Spleen (tissue), 11 donors: ENCODE results near the gene UFD1. TPM values are rescaled to one million over a fixed set of nuclear protein-coding genes. Genes with fewer than 3 reads are reported as not detected.

Source experiments
- DNase-seq: peaks from one replicate; pipeline ENCODE4 v3.0.0-alpha.2; 2020
- H3K27ac ChIP-seq, 8 donors: fragments of 200-600 bp; sonication (generic) in 7 of 8; 1 replicate in 4 of 8; 2 replicates in 4 of 8; pipeline versions ENCODE4 v1.5.0 to v1.8.0; 2016 to 2021; ENCODE audit warnings: inconsistent platforms in 4 of 8, mild to moderate bottlenecking in 4 of 8, moderate library complexity in 1 of 8
- H3K27me3 ChIP-seq, 7 donors: fragments of 200-600 bp; sonication (generic) in 6 of 7; replicated peaks in 1 of 7; 1 replicate in 4 of 7; 2 replicates in 3 of 7; pipeline versions ENCODE4 v1.5.0 to v1.8.0; 2016 to 2021; ENCODE audit warnings: inconsistent platforms in 3 of 7, mild to moderate bottlenecking in 1 of 7
- H3K36me3 ChIP-seq, 6 donors: fragments of 200-600 bp; sonication (generic) in 5 of 6; 1 replicate in 4 of 6; 2 replicates in 2 of 6; pipeline versions ENCODE4 v1.5.0 to v1.8.0; 2016 to 2021; ENCODE audit warnings: inconsistent platforms in 2 of 6
- H3K4me1 ChIP-seq, 6 donors: fragments of 200-600 bp; sonication (generic) in 5 of 6; 1 replicate in 3 of 6; 2 replicates in 3 of 6; pipeline versions ENCODE4 v1.5.0 to v1.8.0; 2016 to 2021; ENCODE audit warnings: inconsistent platforms in 3 of 6
- H3K4me3 ChIP-seq, 8 donors: fragments of 200-600 bp; sonication (generic) in 7 of 8; 1 replicate in 4 of 8; 2 replicates in 4 of 8; pipeline versions ENCODE4 v1.5.0 to v1.8.0; 2016 to 2021; ENCODE audit warnings: inconsistent platforms in 4 of 8, mild to moderate bottlenecking in 4 of 8, moderate library complexity in 2 of 8
- H3K9me3 ChIP-seq, 8 donors: fragments of 200-600 bp; sonication (generic) in 7 of 8; 1 replicate in 4 of 8; 2 replicates in 4 of 8; pipeline versions ENCODE4 v1.5.0 to v1.8.0; 2016 to 2021; ENCODE audit warnings: inconsistent platforms in 4 of 8
- POLR2A ChIP-seq, 3 donors: fragments of 450-650 bp; IDR thresholded peaks; one replicate each; pipeline ENCODE4 v1.5.1; 2017; ENCODE audit warnings: antibody characterized with exemption in 3 of 3, mild to moderate bottlenecking in 1 of 3
- POLR2AphosphoS5 ChIP-seq, 3 donors: sonication (generic); formaldehyde crosslinking; IDR thresholded peaks; one replicate each; pipeline ENCODE4 v1.5.1; 2017; ENCODE audit warnings: antibody characterized with exemption in 3 of 3
- WGBS, 5 donors: extraction: QIAGEN DNeasy Blood & Tissue Kit in 3 of 5; methylation state at CpG; one replicate each; pipeline versions ENCODE4 v1.1.5 to v1.1.7; 2013 to 2018; 5-methylcytosine and 5-hydroxymethylcytosine counted together
- intact Hi-C: fragments of 100-400 bp; cut with DNase I; formaldehyde crosslinking; loops from one replicate; pipeline ENCODE4 v1.15.0; 2023; ENCODE audit warnings: low total_unique reads
- polyA plus RNA-seq, 3 donors: library from polyadenylated mRNA; stranded (reverse); fragments of 200-250 nt; gene quantifications; one replicate each; pipeline ENCODE4 v1.2.1, GENCODE V29; 2013
- total RNA-seq, 7 donors: library from RNA; depleted of rRNA in 3 of 7; stranded (reverse); fragments of >200 nt in 3 of 7; fragmentation: NEBNext Ultra II Directional in 4 of 7; extraction: Animal tissue kit (Norgen Biotek cat#: 25700) in 4 of 7; gene quantifications; one replicate each; pipeline versions ENCODE4 v1.1.0 to v1.2.1, GENCODE V29; 2016 to 2021
- TF ChIP-seq, protein P1 (sequence below), 11 experiments: fragments of 200-600 bp in 7 of 11; fragments of 450-650 bp in 4 of 11; sonication (generic) in 4 of 11; IDR thresholded peaks in 8 of 11; conservative IDR thresholded peaks in 3 of 11; 1 replicate in 7 of 11; 2 replicates in 4 of 11; pipeline versions ENCODE4 v1.4.0 to v1.8.0; 2016 to 2021; ENCODE audit warnings: antibody characterized with exemption in 11 of 11, inconsistent platforms in 4 of 11, mild to moderate bottlenecking in 1 of 11
- donor health status: healthy with polysubstance abuse.
- donor health status: DM: no; HTN: no; CAD: no; lungs with moderate emphysema.
- donor health status: DM: no; HTN: no; CAD: no.
- donor health status: Bipolar disorder and iron deficiency.
- donor health status: healthy.
- donor health status: DM: no; HTN: no; CAD: no.
- donor health status: DM: yes; HTN: yes; CAD: no.

UFD1 gene
- total and polyA plus RNA-seq, 10 donors = 35.6 to 55.4 (median 42.4) TPM

DNA sequence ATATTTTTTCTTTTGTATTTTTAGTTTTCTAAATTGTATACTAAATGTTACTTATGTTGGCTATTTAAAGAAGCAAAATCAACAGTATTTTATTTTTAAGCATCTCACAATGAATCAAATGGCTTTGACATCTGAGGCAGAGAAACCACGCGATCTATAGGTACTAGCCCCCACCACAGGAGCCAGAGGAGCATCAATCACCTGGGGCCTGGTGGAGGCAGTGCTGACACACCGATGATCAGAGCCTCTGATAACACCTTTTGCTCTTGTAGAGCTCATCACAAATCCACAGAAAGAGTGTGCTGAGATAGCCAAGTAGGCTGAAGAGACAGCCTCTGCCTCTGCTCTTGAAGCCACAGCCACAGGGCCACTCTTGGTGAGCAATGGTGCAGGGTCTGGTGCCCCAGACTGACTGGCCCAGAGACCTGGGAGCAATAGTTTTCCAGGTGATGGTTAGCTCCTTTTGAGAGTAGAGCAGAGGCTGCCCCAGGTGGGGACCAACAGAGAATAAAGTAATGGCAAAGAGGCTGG lies 72.6 kb downstream of the UFD1 start:
- intact Hi-C loops = no loop called here
- H3K9me3 ChIP-seq = no peaks in the 10 kb centered on the region
- H3K27me3 ChIP-seq = no peaks in the 10 kb centered on the region
- no peak for TF ChIP-seq POLR2A (IDR thresholded peaks at IDR 0.05)
- TF ChIP-seq, protein P1, sequence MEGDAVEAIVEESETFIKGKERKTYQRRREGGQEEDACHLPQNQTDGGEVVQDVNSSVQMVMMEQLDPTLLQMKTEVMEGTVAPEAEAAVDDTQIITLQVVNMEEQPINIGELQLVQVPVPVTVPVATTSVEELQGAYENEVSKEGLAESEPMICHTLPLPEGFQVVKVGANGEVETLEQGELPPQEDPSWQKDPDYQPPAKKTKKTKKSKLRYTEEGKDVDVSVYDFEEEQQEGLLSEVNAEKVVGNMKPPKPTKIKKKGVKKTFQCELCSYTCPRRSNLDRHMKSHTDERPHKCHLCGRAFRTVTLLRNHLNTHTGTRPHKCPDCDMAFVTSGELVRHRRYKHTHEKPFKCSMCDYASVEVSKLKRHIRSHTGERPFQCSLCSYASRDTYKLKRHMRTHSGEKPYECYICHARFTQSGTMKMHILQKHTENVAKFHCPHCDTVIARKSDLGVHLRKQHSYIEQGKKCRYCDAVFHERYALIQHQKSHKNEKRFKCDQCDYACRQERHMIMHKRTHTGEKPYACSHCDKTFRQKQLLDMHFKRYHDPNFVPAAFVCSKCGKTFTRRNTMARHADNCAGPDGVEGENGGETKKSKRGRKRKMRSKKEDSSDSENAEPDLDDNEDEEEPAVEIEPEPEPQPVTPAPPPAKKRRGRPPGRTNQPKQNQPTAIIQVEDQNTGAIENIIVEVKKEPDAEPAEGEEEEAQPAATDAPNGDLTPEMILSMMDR (IDR thresholded peaks at IDR 0.05 in 8 of 11, conservative IDR thresholded peaks at IDR 0.05 in 3 of 11) = no peak
- TF ChIP-seq POLR2AphosphoS5 (IDR thresholded peaks at IDR 0.05) = no peak
- H3K4me3 ChIP-seq = no peak overlapping the region
- H3K36me3 ChIP-seq = peaks cover 0 to 97% (median 53%) of the 10 kb centered on the region in 6 donors
- DNase-seq = no peak
- H3K4me1 ChIP-seq = peaks cover 0 to 8% (median 0%) of the 10 kb centered on the region in 6 donors
- no peak overlapping the region for H3K27ac ChIP-seq
- WGBS, 5 donors = 80 to 93% (median 88%) methylated on average over 3 of the region's 3 CpGs

DNA sequence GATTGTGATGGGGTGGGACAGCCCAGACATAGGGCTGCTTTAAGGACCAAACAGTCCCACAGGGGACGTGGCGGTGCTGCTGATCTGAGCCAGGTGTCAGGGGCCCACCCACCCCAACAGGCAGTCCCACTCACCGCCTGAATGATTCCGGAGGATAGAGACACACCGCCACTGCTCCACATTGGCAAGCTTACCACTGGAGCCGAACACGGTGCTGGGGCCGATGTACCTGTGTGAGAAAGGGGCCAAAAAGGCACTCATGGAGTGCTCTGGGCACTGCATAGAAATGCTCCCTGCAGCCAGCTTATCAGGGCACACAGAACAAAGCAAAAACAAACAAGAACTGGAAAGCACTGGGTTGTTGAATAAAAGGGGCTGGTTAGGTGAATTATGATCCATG lies 73.3 kb downstream of the UFD1 start:
- no peak for DNase-seq

GRCh38 chr22:19405133-19405532 lies 73.9 kb downstream of the UFD1 start:
- Histone ChIP-seq H3K9me3 (no peaks in the 10 kb centered on the region), H3K4me1 (no peaks in the 10 kb centered on the region), H3K36me3 (peaks cover 0 to 97% (median 52%) of the 10 kb centered on the region in 6 donors), H3K27ac (no peak overlapping the region), H3K4me3 (no peak overlapping the region), H3K27me3 (no peaks in the 10 kb centered on the region)
- intact Hi-C loops = no loop called here
- no peak for TF ChIP-seq POLR2A (IDR thresholded peaks at IDR 0.05)
- no peak for TF ChIP-seq POLR2AphosphoS5 (IDR thresholded peaks at IDR 0.05)
- TF ChIP-seq, protein P1 (IDR thresholded peaks at IDR 0.05 in 8 of 11, conservative IDR thresholded peaks at IDR 0.05 in 3 of 11) = no peak
- 90 to 96% (median 96%) methylated on average over 4 of the region's 4 CpGs for WGBS, 5 donors
- no peak for DNase-seq

More for the DNA sequence above, 73.3 kb downstream of the UFD1 start:
- no peak for TF ChIP-seq POLR2AphosphoS5 (IDR thresholded peaks at IDR 0.05)
- no peak for TF ChIP-seq POLR2A (IDR thresholded peaks at IDR 0.05)
- TF ChIP-seq, protein P1 (IDR thresholded peaks at IDR 0.05 in 8 of 11, conservative IDR thresholded peaks at IDR 0.05 in 3 of 11) = no peak
- no peak overlapping the region for H3K4me3 ChIP-seq
- intact Hi-C loops = no loop called here
- H3K9me3 ChIP-seq = no peaks in the 10 kb centered on the region
- peaks cover 0 to 97% (median 53%) of the 10 kb centered on the region in 6 donors for H3K36me3 ChIP-seq
- no peak overlapping the region for H3K27ac ChIP-seq
- WGBS, 5 donors = 96 to 99% (median 98%) methylated on average over 8 of the region's 8 CpGs
- peaks cover 0 to 2% (median 0%) of the 10 kb centered on the region in 6 donors for H3K4me1 ChIP-seq
- no peaks in the 10 kb centered on the region for H3K27me3 ChIP-seq

DNA sequence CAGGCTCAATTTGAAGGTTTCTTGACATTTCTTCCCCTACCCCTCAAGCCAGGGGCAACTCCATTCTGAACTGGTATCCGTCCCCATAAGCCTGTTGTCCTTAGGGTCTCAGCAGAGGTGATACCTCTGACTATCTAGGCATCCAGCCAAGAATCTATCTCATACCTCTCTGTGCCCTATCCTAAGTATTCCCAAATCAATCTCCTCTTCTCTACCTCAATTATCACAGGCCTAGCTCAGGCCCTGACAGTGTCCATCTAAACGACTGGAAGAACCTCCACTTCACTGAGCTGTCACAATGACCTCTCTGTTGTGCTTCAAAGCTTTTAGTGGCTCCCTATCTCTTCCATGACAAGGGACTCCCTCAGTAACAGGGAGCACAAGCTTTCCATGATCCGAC lies 74.3 kb downstream of the UFD1 start:
- Histone ChIP-seq H3K27ac (no peak overlapping the region), H3K9me3 (no peaks in the 10 kb centered on the region), H3K4me1 (no peaks in the 10 kb centered on the region), H3K4me3 (no peak overlapping the region), H3K27me3 (no peaks in the 10 kb centered on the region), H3K36me3 (peaks cover 0 to 97% (median 50%) of the 10 kb centered on the region in 6 donors)
- TF ChIP-seq POLR2A (IDR thresholded peaks at IDR 0.05) = no peak
- TF ChIP-seq, protein P1 (IDR thresholded peaks at IDR 0.05 in 8 of 11, conservative IDR thresholded peaks at IDR 0.05 in 3 of 11) = no peak
- TF ChIP-seq POLR2AphosphoS5 (IDR thresholded peaks at IDR 0.05) = no peak
- intact Hi-C loops = no loop called here
- no peak for DNase-seq
- 91 to 100% (median 98%) methylated on average over 3 of the region's 3 CpGs for WGBS, 5 donors
